ENCODE results near the gene CACNA1E. TPM values are rescaled to one million over a fixed set of nuclear protein-coding genes. Genes with fewer than 3 reads are reported as not detected.

The CACNA1E gene
- total RNA-seq, 1 donor = under 0.01 TPM

- no peak for DNase-seq (ENCODE audit: low read depth in 2 of 3, low spot score in 2 of 3)
Observed at GRCh38 chr1:181748013-181748412, 264.7 kb downstream of the CACNA1E start.

GRCh38 chr1:181754103-181754502 lies 270.8 kb downstream of the CACNA1E start:
- DNase-seq (ENCODE audit: low read depth in 2 of 3, low spot score in 2 of 3) = no peak

GRCh38 chr1:181759481-181759880 lies 276.2 kb downstream of the CACNA1E start:
- no peak for DNase-seq (ENCODE audit: low read depth in 2 of 3, low spot score in 2 of 3)

GRCh38 chr1:181763736-181764135 lies 280.4 kb downstream of the CACNA1E start:
- no peak for DNase-seq (ENCODE audit: low read depth in 2 of 3, low spot score in 2 of 3)

GRCh38 chr1:181765451-181766026 lies 282.2 kb downstream of the CACNA1E start:
- DNase-seq (ENCODE audit: low read depth in 2 of 3, low spot score in 2 of 3) = no peak

GRCh38 chr1:181767001-181767708 lies 283.8 kb downstream of the CACNA1E start:
- DNase-seq (ENCODE audit: low read depth in 2 of 3, low spot score in 2 of 3) = no peak

- no peak for DNase-seq (ENCODE audit: low read depth in 2 of 3, low spot score in 2 of 3)
Observed at GRCh38 chr1:181768211-181768929, 285.1 kb downstream of the CACNA1E start.

- no peak for DNase-seq (ENCODE audit: low read depth in 2 of 3, low spot score in 2 of 3)
Observed at GRCh38 chr1:181768930-181769280, 285.6 kb downstream of the CACNA1E start.

- no peak for DNase-seq (ENCODE audit: low read depth in 2 of 3, low spot score in 2 of 3)
Observed at GRCh38 chr1:181769846-181770245, 286.5 kb downstream of the CACNA1E start.

- DNase-seq (ENCODE audit: low read depth in 2 of 3, low spot score in 2 of 3) = no peak
Observed at GRCh38 chr1:181772714-181773113, 289.4 kb downstream of the CACNA1E start.

- no peak for DNase-seq (ENCODE audit: low read depth in 2 of 3, low spot score in 2 of 3)
Observed at GRCh38 chr1:181776044-181776443, 292.7 kb downstream of the CACNA1E start.

GRCh38 chr1:181777286-181777685 lies 294.0 kb downstream of the CACNA1E start:
- DNase-seq (ENCODE audit: low read depth in 2 of 3, low spot score in 2 of 3) = no peak

- DNase-seq (ENCODE audit: low read depth in 2 of 3, low spot score in 2 of 3) = no peak
Observed at GRCh38 chr1:181777812-181778211, 294.5 kb downstream of the CACNA1E start.

- DNase-seq (ENCODE audit: low read depth in 2 of 3, low spot score in 2 of 3) = no peak
Observed at GRCh38 chr1:181778640-181779260, 295.4 kb downstream of the CACNA1E start.

- no peak for DNase-seq (ENCODE audit: low read depth in 2 of 3, low spot score in 2 of 3)
Observed at GRCh38 chr1:181779343-181779742, 296.0 kb downstream of the CACNA1E start.

GRCh38 chr1:181783208-181783607 lies 299.9 kb downstream of the CACNA1E start:
- DNase-seq (ENCODE audit: low read depth in 2 of 3, low spot score in 2 of 3) = no peak

- peak in 1 of 3 donors; percentile 1 for DNase-seq (ENCODE audit: low read depth in 2 of 3, low spot score in 2 of 3)
Observed at GRCh38 chr1:181784039-181784683, 300.8 kb downstream of the CACNA1E start.

- DNase-seq (ENCODE audit: low read depth in 2 of 3, low spot score in 2 of 3) = no peak
Observed at GRCh38 chr1:181789395-181789794, 306.1 kb downstream of the CACNA1E start.

GRCh38 chr1:181791721-181792120 lies 308.4 kb downstream of the CACNA1E start:
- DNase-seq (ENCODE audit: low read depth in 2 of 3, low spot score in 2 of 3) = no peak

GRCh38 chr1:181793831-181794230 lies 310.5 kb downstream of the CACNA1E start:
- no peak for DNase-seq (ENCODE audit: low read depth in 2 of 3, low spot score in 2 of 3)

- DNase-seq (ENCODE audit: low read depth in 2 of 3, low spot score in 2 of 3) = no peak
Observed at GRCh38 chr1:181794332-181794731, 311.0 kb downstream of the CACNA1E start.
